GM21423 (cell line): ENCODE results near the gene TGM1.
"Not testable (repeated sequence)": the region's sequence is repeated elsewhere in the genome, so short reads cannot be mapped to it uniquely, and the experiment has no call there.

Source experiments
- ATAC-seq: cut with Tn5 transposase; IDR thresholded peaks from one replicate; pipeline ENCODE4 v1.9.1; 2021; ENCODE audit warnings: mild to moderate bottlenecking, moderate library complexity; ENCODE audit not compliant: unreplicated experiment

The TGM1 gene

GRCh38 chr14:24234095-24235005, 28.6 kb downstream of the TGM1 start:
- no peak for ATAC-seq

- ATAC-seq = no peak
These were observed 29.5 kb downstream of the TGM1 start for GRCh38 chr14:24233538-24233866.

- ATAC-seq = peak; percentile 57
These were observed 30.1 kb downstream of the TGM1 start, which contains the start of gene GMPR2 for GRCh38 chr14:24232645-24233537. TSS of gene GMPR2 (plus strand) at chr14:24232929. CDS start at chr14:24233254, 325 bp downstream.

- ATAC-seq = peak; percentile 81
These were observed 30.8 kb downstream of the TGM1 start, which contains the start of gene NEDD8 for GRCh38 chr14:24232121-24232644. TSS of gene NEDD8 (minus strand) at chr14:24232367. CDS start at chr14:24232267, 100 bp downstream.

- peak; percentile 5 for ATAC-seq
These were observed 31.5 kb downstream of the TGM1 start for GRCh38 chr14:24231263-24232120.

GRCh38 chr14:24228902-24229301, 34.1 kb downstream of the TGM1 start:
- no peak for ATAC-seq

- ATAC-seq = no peak
These were observed 36.5 kb downstream of the TGM1 start for GRCh38 chr14:24226473-24226872.

GRCh38 chr14:24224618-24225071, 38.3 kb downstream of the TGM1 start:
- no peak for ATAC-seq

GRCh38 chr14:24222987-24223386, 40.0 kb downstream of the TGM1 start:
- ATAC-seq = not testable (repeated sequence)

- no peak for ATAC-seq
These were observed 43.5 kb downstream of the TGM1 start for GRCh38 chr14:24219521-24219920.

- no peak for ATAC-seq
These were observed 43.9 kb downstream of the TGM1 start for GRCh38 chr14:24219080-24219479.

- not testable (repeated sequence) for ATAC-seq
These were observed 46.1 kb downstream of the TGM1 start for GRCh38 chr14:24216876-24217275.

GRCh38 chr14:24216345-24216699, 46.7 kb downstream of the TGM1 start:
- ATAC-seq = no peak

GRCh38 chr14:24215495-24216344, 47.3 kb downstream of the TGM1 start, which contains the start of gene MDP1:
TSS of gene MDP1 (minus strand) at chr14:24216066. CDS start at chr14:24215955, 111 bp downstream.
- peak; percentile 65 for ATAC-seq

- ATAC-seq = no peak
These were observed 48.9 kb downstream of the TGM1 start for GRCh38 chr14:24213866-24214662.

- peak; percentile 72 for ATAC-seq
These were observed 49.8 kb downstream of the TGM1 start, which contains the start of gene CHMP4A for GRCh38 chr14:24212924-24213865. TSS of gene CHMP4A (minus strand) at chr14:24213488. CDS start at chr14:24213439, 49 bp downstream.

- no peak for ATAC-seq
These were observed 51.7 kb downstream of the TGM1 start for GRCh38 chr14:24211311-24211710.
